Liver (tissue), 9 donors: ENCODE data around the gene MAGEE1. TPM values are rescaled to one million over a fixed set of nuclear protein-coding genes. Genes with fewer than 3 reads are reported as not detected.

ENCODE experiments used
- DNase-seq: peaks from one replicate; pipeline ENCODE4 v3.0.0-alpha.2; 2017; ENCODE audit warnings: low spot score
- H3K27ac ChIP-seq, 2 donors: one replicate each; pipeline ENCODE4 v1.7.0; 2013; ENCODE audit warnings: inconsistent platforms in 2 of 2, low read length in 2 of 2, control low read depth in 1 of 2, low read depth in 1 of 2, mild to moderate bottlenecking in 1 of 2
- H3K27me3 ChIP-seq, 4 donors: one replicate each; pipeline versions ENCODE4 v1.6.1 to v1.7.0; 2013; ENCODE audit warnings: low read length in 3 of 4, inconsistent platforms in 1 of 4, mild to moderate bottlenecking in 1 of 4, moderate library complexity in 1 of 4; ENCODE audit not compliant: control insufficient read depth in 4 of 4, insufficient read depth in 4 of 4
- H3K36me3 ChIP-seq, 4 donors: one replicate each; pipeline versions ENCODE4 v1.6.1 to v1.7.0; 2013; ENCODE audit warnings: low read length in 3 of 4, mild to moderate bottlenecking in 3 of 4, low read depth in 1 of 4, moderate library complexity in 1 of 4; ENCODE audit not compliant: control insufficient read depth in 4 of 4, insufficient read depth in 3 of 4
- H3K4me1 ChIP-seq, 4 donors: one replicate each; pipeline versions ENCODE4 v1.6.1 to v1.7.0; 2013; ENCODE audit warnings: low read length in 3 of 4, mild to moderate bottlenecking in 3 of 4, moderate library complexity in 1 of 4; ENCODE audit not compliant: control insufficient read depth in 4 of 4, insufficient read depth in 4 of 4
- H3K4me3 ChIP-seq, 3 donors: one replicate each; pipeline versions ENCODE4 v1.6.1 to v1.7.0; 2013; ENCODE audit warnings: low read length in 3 of 3, control low read depth in 1 of 3, low read depth in 1 of 3, mild to moderate bottlenecking in 1 of 3
- H3K9ac ChIP-seq, 2 donors: one replicate each; pipeline ENCODE4 v1.7.0; 2013; ENCODE audit warnings: low read length in 2 of 2, mild to moderate bottlenecking in 2 of 2, moderate library complexity in 2 of 2, control low read depth in 1 of 2, low read depth in 1 of 2
- H3K9me3 ChIP-seq, 4 donors: one replicate each; pipeline versions ENCODE4 v1.6.1 to v1.7.0; 2013; ENCODE audit warnings: low read length in 3 of 4; ENCODE audit not compliant: control insufficient read depth in 4 of 4
- CTCF ChIP-seq: fragments of 150-350 bp; IDR thresholded peaks from 2 replicates; pipeline ENCODE4 v1.5.1; 2017; ENCODE audit warnings: improper control_type of control experiment, low read depth, low read length; ENCODE audit not compliant: missing input control
- FOXA1 ChIP-seq: IDR thresholded peaks from 2 replicates; pipeline ENCODE4 v1.6.1; 2016; ENCODE audit warnings: antibody characterized with exemption
- FOXA2 ChIP-seq: IDR thresholded peaks from 2 replicates; pipeline ENCODE4 v1.6.1; 2016; ENCODE audit warnings: antibody characterized with exemption
- HNF4A ChIP-seq, 2 donors: conservative IDR thresholded peaks; 2 replicates each; pipeline ENCODE4 v1.6.1; 2016; ENCODE audit warnings: antibody characterized with exemption in 2 of 2, mild to moderate bottlenecking in 2 of 2
- HNF4G ChIP-seq: IDR thresholded peaks from 2 replicates; pipeline ENCODE4 v1.6.1; 2016; ENCODE audit warnings: antibody characterized with exemption
- JUND ChIP-seq, 2 donors: IDR thresholded peaks; 2 replicates each; pipeline ENCODE4 v1.6.1; 2016; ENCODE audit warnings: antibody characterized with exemption in 2 of 2
- NR2F2 ChIP-seq: IDR thresholded peaks from 2 replicates; pipeline ENCODE4 v1.6.1; 2016; ENCODE audit warnings: antibody characterized with exemption
- REST ChIP-seq: IDR thresholded peaks from 2 replicates; pipeline ENCODE4 v1.6.1; 2016; ENCODE audit warnings: antibody characterized with exemption, mild to moderate bottlenecking
- SP1 ChIP-seq: IDR thresholded peaks from 2 replicates; pipeline ENCODE4 v1.6.1; 2018; ENCODE audit warnings: antibody characterized with exemption, mild to moderate bottlenecking
- TAF1 ChIP-seq: conservative IDR thresholded peaks from 2 replicates; pipeline ENCODE4 v1.6.1; 2016; ENCODE audit warnings: antibody characterized with exemption, mild to moderate bottlenecking
- ZBTB33 ChIP-seq: IDR thresholded peaks from 2 replicates; pipeline ENCODE4 v1.6.1; 2016; ENCODE audit warnings: antibody characterized with exemption
- WGBS: extraction: QIAGEN DNeasy Blood & Tissue Kit; methylation state at CpG from one replicate; pipeline ENCODE4 v1.1.7; 2013; 5-methylcytosine and 5-hydroxymethylcytosine counted together
- polyA plus RNA-seq, 2 donors: library from polyadenylated mRNA; stranded (reverse) in 1 of 2; unstranded in 1 of 2; fragments of 200-250 nt in 1 of 2; fragments of >200 nt in 1 of 2; fragmentation: Nextera tagmentation in 1 of 2; extraction: Ambion mirVana in 1 of 2; gene quantifications; one replicate each; pipeline versions ENCODE4 v1.2.1 to v1.2.3, GENCODE V29; 2013 to 2015
- total RNA-seq, 2 donors: library from RNA; depleted of rRNA; stranded (reverse); fragments of >200 nt; gene quantifications; one replicate each; pipeline ENCODE4 v1.2.3, GENCODE V29; 2014
- TF ChIP-seq, protein P1 (sequence below): IDR thresholded peaks from 2 replicates; pipeline ENCODE4 v1.6.1; 2016; ENCODE audit warnings: antibody characterized with exemption
- TF ChIP-seq, protein P2 (sequence below): IDR thresholded peaks from 2 replicates; pipeline ENCODE4 v1.6.1; 2016; ENCODE audit warnings: antibody characterized with exemption
- donor health status: healthy.
- donor health status: healthy.
- donor health status: healthy.
- donor health status: healthy.
- donor health status: healthy.

MAGEE1 gene, protein sequence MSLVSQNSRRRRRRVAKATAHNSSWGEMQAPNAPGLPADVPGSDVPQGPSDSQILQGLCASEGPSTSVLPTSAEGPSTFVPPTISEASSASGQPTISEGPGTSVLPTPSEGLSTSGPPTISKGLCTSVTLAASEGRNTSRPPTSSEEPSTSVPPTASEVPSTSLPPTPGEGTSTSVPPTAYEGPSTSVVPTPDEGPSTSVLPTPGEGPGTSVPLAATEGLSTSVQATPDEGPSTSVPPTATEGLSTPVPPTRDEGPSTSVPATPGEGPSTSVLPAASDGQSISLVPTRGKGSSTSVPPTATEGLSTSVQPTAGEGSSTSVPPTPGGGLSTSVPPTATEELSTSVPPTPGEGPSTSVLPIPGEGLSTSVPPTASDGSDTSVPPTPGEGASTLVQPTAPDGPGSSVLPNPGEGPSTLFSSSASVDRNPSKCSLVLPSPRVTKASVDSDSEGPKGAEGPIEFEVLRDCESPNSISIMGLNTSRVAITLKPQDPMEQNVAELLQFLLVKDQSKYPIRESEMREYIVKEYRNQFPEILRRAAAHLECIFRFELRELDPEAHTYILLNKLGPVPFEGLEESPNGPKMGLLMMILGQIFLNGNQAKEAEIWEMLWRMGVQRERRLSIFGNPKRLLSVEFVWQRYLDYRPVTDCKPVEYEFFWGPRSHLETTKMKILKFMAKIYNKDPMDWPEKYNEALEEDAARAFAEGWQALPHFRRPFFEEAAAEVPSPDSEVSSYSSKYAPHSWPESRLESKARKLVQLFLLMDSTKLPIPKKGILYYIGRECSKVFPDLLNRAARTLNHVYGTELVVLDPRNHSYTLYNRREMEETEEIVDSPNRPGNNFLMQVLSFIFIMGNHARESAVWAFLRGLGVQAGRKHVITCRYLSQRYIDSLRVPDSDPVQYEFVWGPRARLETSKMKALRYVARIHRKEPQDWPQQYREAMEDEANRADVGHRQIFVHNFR
- under 1 TPM; 0.25 to 0.33 TPM for total RNA-seq
- under 1 TPM; 0.10 to 0.31 TPM for polyA plus RNA-seq

DNA sequence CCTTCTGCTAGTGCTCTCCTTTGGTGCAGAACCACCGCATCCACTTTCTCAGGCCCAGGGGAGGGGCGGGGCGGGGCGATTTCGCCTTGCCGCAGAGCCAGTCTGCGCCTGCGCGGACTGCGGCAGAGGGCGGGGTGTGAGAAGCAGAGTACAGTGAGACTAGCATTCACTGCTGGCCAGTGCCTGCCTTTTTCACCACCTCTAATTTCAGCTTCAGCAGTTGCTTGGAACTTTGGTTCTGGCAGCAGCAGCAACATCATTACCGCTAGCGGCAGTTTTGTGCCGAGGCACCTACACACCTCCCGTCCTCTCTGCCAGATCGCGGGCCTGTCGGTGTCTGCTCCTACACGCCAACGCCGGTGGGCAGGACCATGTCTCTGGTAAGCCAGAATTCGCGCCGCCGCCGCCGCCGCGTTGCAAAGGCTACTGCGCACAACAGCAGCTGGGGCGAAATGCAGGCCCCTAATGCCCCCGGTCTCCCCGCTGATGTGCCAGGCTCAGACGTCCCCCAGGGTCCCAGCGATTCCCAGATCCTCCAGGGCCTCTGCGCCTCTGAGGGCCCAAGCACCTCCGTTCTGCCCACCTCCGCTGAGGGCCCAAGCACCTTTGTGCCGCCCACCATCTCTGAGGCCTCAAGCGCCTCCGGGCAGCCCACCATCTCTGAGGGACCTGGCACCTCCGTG lies at the start of gene MAGEE1:
Gene MAGEE1, plus strand, starts transcription at position 151 of the 683 bp plus-strand sequence. Its CDS starts 221 bp downstream, at position 372.
- TF ChIP-seq HNF4A (conservative IDR thresholded peaks at IDR 0.05) (no peak), HNF4G (no peak)
- TF ChIP-seq, protein P1, sequence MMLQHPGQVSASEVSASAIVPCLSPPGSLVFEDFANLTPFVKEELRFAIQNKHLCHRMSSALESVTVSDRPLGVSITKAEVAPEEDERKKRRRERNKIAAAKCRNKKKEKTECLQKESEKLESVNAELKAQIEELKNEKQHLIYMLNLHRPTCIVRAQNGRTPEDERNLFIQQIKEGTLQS: no peak
- no peaks in the 10 kb centered on the region for H3K9me3 ChIP-seq
- no peaks in the 10 kb centered on the region for H3K36me3 ChIP-seq
- 1% methylated on average over 42 of the region's 42 CpGs for WGBS
- H3K4me1 ChIP-seq: peaks cover 0 to 8% (median 4%) of the 10 kb centered on the region in 4 donors
- H3K27ac ChIP-seq: no peak within 1 kb of the TSS
- H3K4me3 ChIP-seq: peak within 1 kb of the TSS; percentile 66 to 80 (median 66)
- no peak within 1 kb of the TSS for H3K9ac ChIP-seq
- peak; percentile 61 for DNase-seq
- no peaks in the 10 kb centered on the region for H3K27me3 ChIP-seq

- Histone ChIP-seq H3K36me3 (no peaks in the 10 kb centered on the region), H3K27me3 (no peaks in the 10 kb centered on the region), H3K4me1 (no peaks in the 10 kb centered on the region), H3K27ac (no peak overlapping the region), H3K9me3 (peaks cover 0 to 4% (median 1%) of the 10 kb centered on the region in 4 donors), H3K9ac (no peak overlapping the region), H3K4me3 (no peak overlapping the region)
- no peak for DNase-seq
- TF ChIP-seq CTCF (no peak), ZBTB33 (no peak), NR2F2 (no peak), SP1 (no peak), REST (no peak), FOXA2 (no peak), TAF1 (no peak), FOXA1 (no peak), HNF4A (conservative IDR thresholded peaks at IDR 0.05) (no peak), HNF4G (no peak), JUND (IDR thresholded peaks at IDR 0.05) (no peak)
- TF ChIP-seq, protein P2, sequence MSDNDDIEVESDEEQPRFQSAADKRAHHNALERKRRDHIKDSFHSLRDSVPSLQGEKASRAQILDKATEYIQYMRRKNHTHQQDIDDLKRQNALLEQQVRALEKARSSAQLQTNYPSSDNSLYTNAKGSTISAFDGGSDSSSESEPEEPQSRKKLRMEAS: no peak
- TF ChIP-seq, protein P1: no peak
Measured at GRCh38 chrX:76398970-76399369, 28.5 kb upstream of the MAGEE1 start.
